IMR-90 (cell line): ENCODE measurements around the gene AMBRA1. TPM values are rescaled to one million over a fixed set of nuclear protein-coding genes. Genes with fewer than 3 reads are reported as not detected.

Source experiments
- ATAC-seq: fragments of 200-7000 bp; cut with Tn5 transposase; 2 replicates; pipeline ENCODE4 v1.9.1; 2020; ENCODE audit warnings: low read depth, mild to moderate bottlenecking, moderate library complexity
- BruUV-seq: library from RNA; stranded (reverse); fragments of 400-500 nt; replicated peaks from 2 replicates; lab custom pipeline; 2021; lab: Mats Ljungman, UMichigan
- CTCF ChIA-PET: fragments of 300-600 bp; formaldehyde crosslinking; extraction: SDS; loops from one replicate; lab custom pipeline; 2021; ENCODE audit warnings: antibody characterized with exemption; lab: Yijun Ruan, JAX
- POLR2A ChIA-PET: fragments of 300-600 bp; sonication (Branson Sonifier 250); formaldehyde crosslinking; loops from one replicate; lab custom pipeline; 2022; ENCODE audit warnings: antibody characterized with exemption; ENCODE audit not compliant: unreplicated experiment; lab: Charles Lee
- DNase-seq: peaks from one replicate; pipeline ENCODE4 v3.0.0; 2013
- H2AFZ ChIP-seq: replicated peaks from 2 replicates; pipeline ENCODE3; 2013; ENCODE audit warnings: low read length, mild to moderate bottlenecking; ENCODE audit not compliant: poor library complexity
- H2AK5ac ChIP-seq: 2 replicates; pipeline ENCODE4 v1.6.1; 2013; ENCODE audit warnings: low read depth, low read length, inconsistent platforms
- H2AK9ac ChIP-seq: replicated peaks from 2 replicates; pipeline ENCODE3; 2013; ENCODE audit warnings: mild to moderate bottlenecking, low read depth, low read length, moderate library complexity; ENCODE audit not compliant: poor library complexity
- H2BK120ac ChIP-seq: 2 replicates; pipeline ENCODE4 v1.6.1; 2013; ENCODE audit warnings: low read depth, low read length, inconsistent platforms
- H2BK15ac ChIP-seq: 3 replicates; pipeline ENCODE4 v1.6.1; 2013; ENCODE audit warnings: low read depth, low read length, inconsistent platforms
- H2BK20ac ChIP-seq: 2 replicates; pipeline ENCODE4 v1.6.1; 2013; ENCODE audit warnings: low read depth, mild to moderate bottlenecking, inconsistent platforms, low read length, moderate library complexity
- H2BK5ac ChIP-seq: 2 replicates; pipeline ENCODE4 v1.6.1; 2013; ENCODE audit warnings: mild to moderate bottlenecking, low read depth, low read length, inconsistent platforms; ENCODE audit not compliant: poor library complexity, severe bottlenecking
- H3K14ac ChIP-seq: replicated peaks from 2 replicates; pipeline ENCODE4 v1.6.1; 2013; ENCODE audit warnings: low read depth, low read length, inconsistent platforms
- H3K18ac ChIP-seq: 2 replicates; pipeline ENCODE4 v1.6.1; 2013; ENCODE audit warnings: low read depth, low read length, control low read depth
- H3K23ac ChIP-seq: 2 replicates; pipeline ENCODE4 v1.6.1; 2013; ENCODE audit warnings: low read depth, low read length, inconsistent platforms
- H3K27ac ChIP-seq: 2 replicates; pipeline ENCODE4 v1.5.1; 2013; ENCODE audit warnings: mild to moderate bottlenecking, control low read depth, low read length; ENCODE audit not compliant: insufficient read depth
- H3K27me3 ChIP-seq: 2 replicates; pipeline ENCODE4 v1.6.1; 2013; ENCODE audit warnings: low read length; ENCODE audit not compliant: control insufficient read depth, insufficient read depth
- H3K36me3 ChIP-seq: 2 replicates; pipeline ENCODE4 v1.6.1; 2013; ENCODE audit warnings: low read length, mixed read lengths; ENCODE audit not compliant: control insufficient read depth, insufficient read depth
- H3K4ac ChIP-seq: 2 replicates; pipeline ENCODE4 v1.6.1; 2013; ENCODE audit warnings: low read depth, low read length, inconsistent platforms
- H3K4me1 ChIP-seq: 2 replicates; pipeline ENCODE4 v1.6.1; 2013; ENCODE audit warnings: low read length, mixed read lengths; ENCODE audit not compliant: control insufficient read depth, insufficient read depth
- H3K4me2 ChIP-seq: 2 replicates; pipeline ENCODE4 v1.6.1; 2013; ENCODE audit warnings: low read depth, mild to moderate bottlenecking, control low read depth, low read length, moderate library complexity
- H3K4me3 ChIP-seq: 2 replicates; pipeline ENCODE4 v1.5.1; 2013; ENCODE audit warnings: low read depth, mild to moderate bottlenecking, control low read depth, low read length, moderate library complexity; ENCODE audit not compliant: insufficient read depth
- H3K56ac ChIP-seq: 2 replicates; pipeline ENCODE4 v1.6.1; 2013; ENCODE audit warnings: low read length, inconsistent platforms; ENCODE audit not compliant: insufficient read depth; ENCODE audit errors: extremely low read depth
- H3K79me1 ChIP-seq, 2 experiments: 2 replicates each; pipeline ENCODE4 v1.6.1; 2013; ENCODE audit warnings: low read length in 2 of 2, inconsistent platforms in 1 of 2, low read depth in 1 of 2
- H3K9ac ChIP-seq: 2 replicates; pipeline ENCODE4 v1.6.1; 2013; ENCODE audit warnings: low read depth, low read length, control low read depth
- H3K9me1 ChIP-seq: 2 replicates; pipeline ENCODE4 v1.6.1; 2013; ENCODE audit warnings: low read length, inconsistent platforms; ENCODE audit not compliant: insufficient read depth
- H3K9me3 ChIP-seq: 2 replicates; pipeline ENCODE4 v1.6.1; 2013; ENCODE audit warnings: low read length; ENCODE audit not compliant: control insufficient read depth, insufficient read depth
- H4K20me1 ChIP-seq: 2 replicates; pipeline ENCODE4 v1.6.1; 2013; ENCODE audit warnings: low read length, inconsistent platforms; ENCODE audit not compliant: insufficient read depth
- H4K5ac ChIP-seq: 2 replicates; pipeline ENCODE4 v1.6.1; 2013; ENCODE audit warnings: mild to moderate bottlenecking, low read depth, low read length, control low read depth
- H4K8ac ChIP-seq, 2 experiments: 2 replicates each; pipeline ENCODE4 v1.6.1; 2013; ENCODE audit warnings: low read depth in 2 of 2, low read length in 2 of 2, control low read depth in 1 of 2, inconsistent platforms in 1 of 2
- H4K91ac ChIP-seq: 2 replicates; pipeline ENCODE4 v1.6.1; 2013; ENCODE audit warnings: low read depth, low read length, inconsistent platforms; ENCODE audit not compliant: insufficient read depth
- CEBPB ChIP-seq: IDR thresholded peaks from 2 replicates; pipeline ENCODE4 v1.6.1; 2012; ENCODE audit warnings: low read depth, low read length, improper control_type of control experiment
- POLR2A ChIP-seq: IDR thresholded peaks from 2 replicates; pipeline ENCODE4 v1.6.1; 2012; ENCODE audit warnings: mild to moderate bottlenecking, low read depth, low read length
- RCOR1 ChIP-seq: IDR thresholded peaks from 2 replicates; pipeline ENCODE4 v1.6.1; 2012; ENCODE audit warnings: mild to moderate bottlenecking, low read length, improper control_type of control experiment; ENCODE audit not compliant: insufficient replicate concordance
- SMC3 ChIP-seq: fragments of 150-350 bp; IDR thresholded peaks from 2 replicates; pipeline ENCODE4 v1.6.1; 2016; ENCODE audit warnings: low read depth, mild to moderate bottlenecking, antibody characterized with exemption, low read length, moderate library complexity
- WGBS, 2 experiments: methylation state at CpG; one replicate each; pipeline versions ENCODE4 v1.1.5 to v1.1.7; 2013; ENCODE audit warnings: missing lambda C conversion rate in 2 of 2; ENCODE audit not compliant: insufficient read length in 1 of 2; ENCODE audit errors: extremely low coverage in 2 of 2; 5-methylcytosine and 5-hydroxymethylcytosine counted together
- dilution Hi-C: fragments of 300-500 bp; cut with HindIII; formaldehyde crosslinking; loops from one replicate; pipeline ENCODE4 v1.14.3; 2018; ENCODE audit warnings: low sequenced_read_pairs; ENCODE audit not compliant: unreplicated experiment
- in situ Hi-C: fragments of 300-500 bp; cut with MboI; formaldehyde crosslinking; loops from 3 replicates; pipeline ENCODE4 v1.14.3; 2019; ENCODE audit warnings: low sequenced_read_pairs, inconsistent platforms, mixed read lengths
- intact Hi-C: fragments of 100-400 bp; cut with micrococcal nuclease; formaldehyde crosslinking; loops from 2 replicates; pipeline ENCODE4 v1.10.0; 2022
- polyA plus RNA-seq, 3 experiments: library from polyadenylated mRNA; depleted of rRNA; stranded (reverse); fragments of >200 nt; gene quantifications; 2 replicates each; pipeline ENCODE4 v1.2.3, GENCODE V29; 2012; ENCODE audit warnings: low replicate concordance in 1 of 3
- total RNA-seq: library from RNA; depleted of rRNA; stranded (reverse); fragments of >200 nt; gene quantifications from 2 replicates; pipeline ENCODE4 v1.2.3, GENCODE V29; 2012
- TF ChIP-seq, protein P1 (sequence below): fragments of 150-350 bp; IDR thresholded peaks from 2 replicates; pipeline ENCODE4 v1.6.1; 2016; ENCODE audit warnings: low read depth, mild to moderate bottlenecking, low read length, moderate library complexity, borderline replicate concordance

Gene AMBRA1
- total and polyA plus RNA-seq, 2 of the 4 experiments (the other 2 are of a cell fraction): 9.4 to 18.3 TPM

DNA sequence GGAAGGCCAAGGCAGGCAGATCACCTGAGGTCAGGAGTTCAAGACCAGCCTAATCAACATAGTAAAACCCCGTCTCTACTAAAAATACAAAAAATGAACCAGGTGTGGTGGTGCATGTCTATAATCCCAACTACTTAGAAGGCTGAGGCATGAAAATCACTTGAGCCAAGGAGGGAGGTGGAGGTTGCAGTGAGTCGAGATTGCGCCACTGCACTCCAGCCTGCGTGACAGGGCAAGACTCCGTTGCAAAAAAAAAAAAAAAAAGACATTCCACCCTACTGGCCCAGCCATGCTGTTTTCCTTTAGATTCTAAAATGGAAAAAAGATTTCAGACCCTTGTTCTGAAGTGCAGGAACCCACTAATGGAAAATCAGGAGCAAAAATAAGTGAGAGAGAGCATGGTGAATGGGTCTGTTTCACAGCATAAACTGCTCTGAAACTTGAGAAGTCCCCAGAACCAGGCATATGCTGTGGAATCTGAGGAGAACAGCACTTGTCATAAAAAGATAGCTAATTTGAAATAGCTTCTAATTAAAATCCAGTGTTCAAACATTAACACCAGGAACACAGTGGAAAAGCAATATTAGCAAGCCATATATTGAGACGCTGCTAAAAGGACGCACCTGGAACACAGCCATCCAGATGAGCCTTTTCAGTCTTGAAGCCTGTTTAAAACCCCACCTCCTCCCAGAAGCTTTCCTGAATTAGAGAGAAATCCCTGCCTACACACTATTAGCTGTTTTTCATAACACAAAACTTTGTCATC lies 136.0 kb downstream of the AMBRA1 start:
- H2AK5ac ChIP-seq: no peak overlapping the region
- no peak overlapping the region for H3K27ac ChIP-seq
- H4K91ac ChIP-seq: no peak overlapping the region
- H3K14ac ChIP-seq: no peak overlapping the region
- no peak overlapping the region for H3K9ac ChIP-seq
- H3K9me3 ChIP-seq: no peaks in the 10 kb centered on the region
- H3K27me3 ChIP-seq: no peaks in the 10 kb centered on the region
- no peak overlapping the region for H3K4ac ChIP-seq
- H2BK20ac ChIP-seq: no peak overlapping the region
- H4K8ac ChIP-seq: no peak overlapping the region
- dilution Hi-C loops (no loop called here), in situ Hi-C loops (no loop called here), intact Hi-C loops (no loop called here)
- H3K23ac ChIP-seq: no peak overlapping the region
- TF ChIP-seq RCOR1: no peak
- peak; percentile 80 for TF ChIP-seq CEBPB
- TF ChIP-seq SMC3: no peak
- TF ChIP-seq POLR2A: no peak
- TF ChIP-seq, protein P1, sequence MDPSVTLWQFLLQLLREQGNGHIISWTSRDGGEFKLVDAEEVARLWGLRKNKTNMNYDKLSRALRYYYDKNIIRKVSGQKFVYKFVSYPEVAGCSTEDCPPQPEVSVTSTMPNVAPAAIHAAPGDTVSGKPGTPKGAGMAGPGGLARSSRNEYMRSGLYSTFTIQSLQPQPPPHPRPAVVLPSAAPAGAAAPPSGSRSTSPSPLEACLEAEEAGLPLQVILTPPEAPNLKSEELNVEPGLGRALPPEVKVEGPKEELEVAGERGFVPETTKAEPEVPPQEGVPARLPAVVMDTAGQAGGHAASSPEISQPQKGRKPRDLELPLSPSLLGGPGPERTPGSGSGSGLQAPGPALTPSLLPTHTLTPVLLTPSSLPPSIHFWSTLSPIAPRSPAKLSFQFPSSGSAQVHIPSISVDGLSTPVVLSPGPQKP: no peak
- peaks cover 25 to 45% of the 10 kb centered on the region in 2 experiments for H3K79me1 ChIP-seq
- H3K36me3 ChIP-seq: no peaks in the 10 kb centered on the region; the same call in 1 of the 2 replicates
- H3K4me1 ChIP-seq: peaks cover 6% of the 10 kb centered on the region; the same call in 1 of the 2 replicates
- H4K20me1 ChIP-seq: peaks cover 25% of the 10 kb centered on the region; the same call in 1 of the 2 replicates
- no CpG with 5 or more reads among the region's 7 CpGs for WGBS, 2 experiments
- no TSS peak for BruUV-seq
- peak; percentile 29 for DNase-seq
- H3K18ac ChIP-seq: no peak overlapping the region
- peaks cover 9% of the 10 kb centered on the region for H3K9me1 ChIP-seq
- no peak overlapping the region for H3K4me3 ChIP-seq
- no peak; the same call in 1 of the 2 replicates for ATAC-seq
- H2AK9ac ChIP-seq: no peak overlapping the region
- CTCF ChIA-PET: no interaction called here
- no peak overlapping the region for H3K4me2 ChIP-seq
- no peak overlapping the region for H2AFZ ChIP-seq
- H2BK120ac ChIP-seq: no peak overlapping the region
- H2BK15ac ChIP-seq: no peak overlapping the region
- H4K5ac ChIP-seq: no peak overlapping the region
- no peak overlapping the region for H2BK5ac ChIP-seq
- H3K56ac ChIP-seq: no peak overlapping the region
- POLR2A ChIA-PET: no interaction called here
